NCI-H1417 (cell line): ENCODE results near the gene TRIM40.
"Not testable (repeated sequence)": the region's sequence is repeated elsewhere in the genome, so short reads cannot be mapped to it uniquely, and the experiment has no call there.

Source experiments
- DNase-seq, 3 experiments: peaks; one replicate each; lab custom pipeline; 2025; lab: John Stamatoyannopoulos, UW

The TRIM40 gene

GRCh38 chr6:30163090-30163917 lies 27.4 kb downstream of the TRIM40 start, which contains the start of gene TRIM15:
TRIM15 (plus strand) TSS chr6:30163546; CDS start chr6:30163685, 139 bp downstream.
- no peak for DNase-seq

DNA sequence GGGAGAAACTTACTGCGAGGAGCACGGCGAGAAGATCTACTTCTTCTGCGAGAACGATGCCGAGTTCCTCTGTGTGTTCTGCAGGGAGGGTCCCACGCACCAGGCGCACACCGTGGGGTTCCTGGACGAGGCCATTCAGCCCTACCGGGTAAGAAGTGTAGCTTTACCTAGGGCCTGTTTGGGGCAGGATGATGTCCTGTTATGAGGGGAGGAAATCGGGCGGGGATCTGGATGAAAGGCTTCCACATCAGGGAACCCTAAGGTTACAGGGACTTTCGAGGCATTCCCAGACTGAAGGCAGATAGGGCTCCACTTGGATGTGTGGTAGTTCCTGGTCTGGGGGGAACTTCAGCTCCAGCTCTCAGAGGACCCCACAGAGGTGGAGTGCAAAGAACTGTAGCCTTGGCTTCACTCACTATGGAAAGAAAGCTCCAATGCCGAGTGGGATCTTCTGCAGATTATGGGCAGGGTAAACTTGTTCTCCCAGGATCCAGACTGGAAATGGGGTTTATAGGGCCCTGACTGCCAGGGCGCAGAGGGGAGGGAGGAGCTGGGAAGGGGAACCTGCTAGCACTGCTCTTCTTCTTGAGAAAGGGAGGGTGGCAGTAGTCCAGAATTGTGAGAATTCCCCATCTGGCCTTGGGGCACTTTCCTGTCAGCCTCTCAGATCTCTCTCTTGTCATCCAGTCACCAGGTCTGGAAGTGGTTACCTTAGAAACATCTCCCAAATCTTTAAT lies 28.1 kb downstream of the TRIM40 start:
- DNase-seq = no peak

- DNase-seq = no peak
Measured at GRCh38 chr6:30164714-30165113, 28.8 kb downstream of the TRIM40 start.

GRCh38 chr6:30165238-30165637 lies 29.3 kb downstream of the TRIM40 start:
- DNase-seq = not testable (repeated sequence)

DNA sequence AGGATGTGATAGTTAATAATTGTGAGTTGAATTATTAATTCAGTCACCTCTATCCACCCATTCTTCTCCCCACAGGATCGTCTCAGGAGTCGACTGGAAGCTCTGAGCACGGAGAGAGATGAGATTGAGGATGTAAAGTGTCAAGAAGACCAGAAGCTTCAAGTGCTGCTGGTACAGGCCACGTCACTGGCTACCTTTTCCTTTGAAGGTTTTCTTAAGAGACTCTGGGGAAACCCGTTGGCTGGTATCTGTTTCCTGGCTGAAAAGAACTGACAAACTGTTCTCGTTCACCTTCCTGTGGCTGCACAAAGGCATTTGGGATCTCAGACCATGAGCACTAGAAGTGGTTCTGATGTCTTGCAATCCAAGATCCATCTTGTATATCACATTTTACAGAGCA lies 31.2 kb downstream of the TRIM40 start:
- DNase-seq = no peak

DNA sequence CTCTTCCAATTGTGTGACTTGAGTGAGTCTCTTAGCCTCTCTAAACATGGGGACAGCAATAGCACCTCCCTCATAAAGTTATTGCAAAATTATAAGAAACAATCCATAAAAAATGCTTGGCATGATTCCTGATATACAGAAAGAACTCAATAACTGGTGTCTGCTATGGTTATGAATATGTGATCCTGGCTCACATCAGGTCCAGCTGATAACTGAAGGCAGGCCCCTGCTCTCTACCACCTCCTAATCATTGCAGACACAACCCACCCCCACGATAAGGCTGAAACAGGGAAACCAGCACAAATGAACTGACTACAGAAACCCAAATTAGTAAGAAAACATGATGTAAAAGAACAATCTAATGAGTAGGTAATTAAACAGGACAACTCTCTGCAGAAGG lies 32.8 kb downstream of the TRIM40 start:
- no peak for DNase-seq

DNA sequence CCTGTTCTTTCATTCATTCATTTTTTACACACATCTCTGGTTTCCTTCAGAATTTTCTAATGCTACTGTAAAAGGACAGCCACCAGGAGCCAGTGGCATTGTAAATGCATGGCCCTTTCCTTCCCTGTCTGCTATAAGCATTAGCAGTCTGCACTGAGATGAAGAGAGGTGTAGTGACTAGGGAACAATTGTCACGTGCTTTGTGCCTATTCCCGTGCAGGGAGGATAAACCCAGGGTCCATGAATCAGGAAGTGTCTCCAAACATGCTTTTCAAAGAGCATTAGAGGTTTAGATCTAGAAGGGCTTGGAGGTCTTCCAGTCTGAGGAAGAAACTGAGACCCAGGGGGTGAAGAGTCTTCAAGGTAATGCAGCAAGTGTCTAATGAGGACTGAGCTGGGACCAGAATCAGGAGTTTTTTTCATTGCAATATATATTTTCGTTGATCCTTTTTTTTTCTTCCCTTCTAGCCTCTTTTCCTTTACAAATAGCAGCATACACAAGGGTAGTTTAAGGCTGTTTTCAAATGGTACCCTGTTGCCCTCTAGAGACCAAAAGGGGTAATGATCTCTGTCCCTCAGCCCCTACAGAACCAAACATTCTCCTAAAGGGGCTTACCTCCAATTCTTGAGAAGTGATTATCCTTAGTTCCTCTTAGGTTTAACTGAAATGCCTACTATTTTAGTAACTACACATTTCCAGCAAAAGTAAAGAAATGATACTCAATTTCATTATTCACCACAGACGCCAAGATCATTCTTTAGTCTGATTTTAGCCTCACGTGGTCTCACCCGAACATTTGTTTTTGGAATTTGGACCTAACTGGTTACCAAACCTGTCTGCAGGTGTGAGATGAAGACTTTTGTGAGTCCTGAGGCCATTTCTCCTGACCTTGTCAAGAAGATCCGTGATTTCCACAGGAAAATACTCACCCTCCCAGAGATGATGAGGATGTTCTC lies 34.0 kb downstream of the TRIM40 start:
- DNase-seq = peak; percentile 5 to 64 (median 12)

DNA sequence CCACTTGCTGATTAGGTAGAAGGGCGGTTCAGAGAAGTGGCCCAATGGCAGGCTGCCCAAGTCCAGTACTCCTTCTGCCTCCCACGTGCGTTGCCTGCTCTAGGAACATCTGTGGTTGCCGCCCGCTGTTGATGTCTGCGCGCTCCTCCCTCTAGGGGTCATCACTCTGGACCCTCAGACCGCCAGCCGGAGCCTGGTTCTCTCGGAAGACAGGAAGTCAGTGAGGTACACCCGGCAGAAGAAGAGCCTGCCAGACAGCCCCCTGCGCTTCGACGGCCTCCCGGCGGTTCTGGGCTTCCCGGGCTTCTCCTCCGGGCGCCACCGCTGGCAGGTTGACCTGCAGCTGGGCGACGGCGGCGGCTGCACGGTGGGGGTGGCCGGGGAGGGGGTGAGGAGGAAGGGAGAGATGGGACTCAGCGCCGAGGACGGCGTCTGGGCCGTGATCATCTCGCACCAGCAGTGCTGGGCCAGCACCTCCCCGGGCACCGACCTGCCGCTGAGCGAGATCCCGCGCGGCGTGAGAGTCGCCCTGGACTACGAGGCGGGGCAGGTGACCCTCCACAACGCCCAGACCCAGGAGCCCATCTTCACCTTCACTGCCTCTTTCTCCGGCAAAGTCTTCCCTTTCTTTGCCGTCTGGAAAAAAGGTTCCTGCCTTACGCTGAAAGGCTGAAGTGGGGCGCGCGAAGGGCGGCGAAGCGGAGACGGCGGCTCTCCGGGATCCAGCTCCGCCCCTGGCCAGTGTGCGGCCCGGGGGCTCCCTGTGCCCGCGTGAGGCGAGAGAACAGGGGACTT lies 35.9 kb downstream of the TRIM40 start:
- peak in 2 of 3 experiments; percentile 10 to 35 for DNase-seq

DNA sequence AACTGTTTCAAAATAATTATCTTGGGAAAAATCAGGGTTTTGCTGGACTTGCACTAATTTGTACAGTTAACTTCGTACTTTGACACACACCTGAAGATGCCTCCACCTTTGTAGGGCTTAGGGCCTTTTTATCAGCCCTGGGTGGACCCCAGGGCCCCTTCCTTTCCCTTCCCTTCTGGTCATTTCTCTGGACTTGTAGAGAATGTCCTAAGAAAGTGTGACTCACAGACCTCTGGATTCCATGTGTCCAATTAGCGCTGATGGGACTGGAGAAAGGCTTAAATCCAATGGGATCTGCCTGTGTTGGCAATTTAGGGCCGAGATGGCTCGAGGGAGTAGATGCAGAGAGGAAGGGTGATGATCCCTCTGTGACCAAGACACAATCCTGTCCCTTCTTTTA lies 36.7 kb downstream of the TRIM40 start:
- DNase-seq = no peak

DNA sequence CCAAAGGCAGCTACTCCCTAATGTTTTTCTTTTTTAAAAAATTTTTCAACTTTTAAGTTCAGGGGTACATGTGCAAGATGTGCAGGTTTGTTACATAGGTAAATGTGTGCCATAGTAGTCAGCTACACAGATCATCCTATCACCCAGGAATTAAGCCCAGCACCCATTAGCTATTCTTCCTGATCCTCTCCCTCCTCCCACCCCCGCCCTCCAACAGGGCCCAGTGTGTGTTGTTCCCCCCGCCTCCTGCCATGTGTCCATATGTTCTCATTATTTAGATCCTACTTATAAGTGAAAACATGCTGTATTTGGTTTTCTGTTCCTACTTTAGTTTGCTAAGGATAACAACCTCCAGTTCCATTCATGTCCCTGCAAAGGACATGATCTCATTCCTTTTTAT lies 39.8 kb downstream of the TRIM40 start:
- DNase-seq = no peak

DNA sequence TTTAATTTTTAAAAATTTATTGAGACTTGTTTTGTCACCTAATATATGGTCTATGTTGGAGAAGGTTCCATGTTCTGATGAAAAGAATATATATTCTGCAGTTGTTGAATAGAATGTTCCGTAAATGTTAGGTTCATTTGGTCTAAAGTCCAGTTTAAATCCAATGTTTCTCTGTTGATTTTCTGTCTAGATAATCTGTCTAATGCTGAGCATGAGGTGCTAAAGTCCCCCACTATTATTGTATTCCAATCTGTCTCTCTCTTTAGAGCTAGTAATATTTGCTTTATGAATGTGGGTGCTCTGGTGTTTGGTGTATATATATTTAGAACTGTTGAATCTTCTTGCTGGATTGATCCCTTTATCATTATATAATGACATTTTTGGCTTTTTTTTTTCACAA lies 42.9 kb downstream of the TRIM40 start:
- no peak for DNase-seq

DNA sequence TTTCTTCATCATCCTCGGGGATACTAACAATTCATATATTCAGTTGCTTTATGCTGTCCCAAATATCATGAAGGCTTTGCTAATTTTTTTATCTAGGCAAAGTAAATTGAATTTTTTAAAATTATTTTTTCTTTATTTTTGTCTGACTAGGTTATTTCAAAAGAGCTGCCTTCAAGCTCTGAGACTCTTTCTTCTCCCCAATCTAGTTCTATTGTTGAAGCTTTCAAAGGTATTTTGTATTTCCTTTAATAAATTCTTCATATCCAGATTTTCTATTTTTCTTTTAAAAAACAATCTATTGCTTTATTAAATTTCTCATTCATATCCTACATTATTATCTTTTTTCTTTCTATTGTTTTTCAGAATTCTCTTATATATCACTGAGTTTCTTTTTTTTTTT lies 44.2 kb downstream of the TRIM40 start:
- no peak for DNase-seq

- DNase-seq = no peak
Measured at GRCh38 chr6:30184417-30185031, 48.6 kb downstream of the TRIM40 start.

- DNase-seq = no peak
Measured at GRCh38 chr6:30185846-30186484, 50.0 kb downstream of the TRIM40 start.

- no peak for DNase-seq
Measured at GRCh38 chr6:30188541-30188940, 52.6 kb downstream of the TRIM40 start.

GRCh38 chr6:30192076-30192475 lies 56.1 kb downstream of the TRIM40 start:
- DNase-seq = no peak

- no peak for DNase-seq
Measured at GRCh38 chr6:30194797-30195690, 59.1 kb downstream of the TRIM40 start.

- DNase-seq = no peak
Measured at GRCh38 chr6:30195951-30196350, 60.0 kb downstream of the TRIM40 start.

GRCh38 chr6:30196376-30196775 lies 60.4 kb downstream of the TRIM40 start:
- DNase-seq = no peak
